ENCODE data around the gene EPSTI1. TPM values are rescaled to one million over a fixed set of nuclear protein-coding genes. Genes with fewer than 3 reads are reported as not detected.

Gene EPSTI1
- total RNA-seq, 1 donor from 2014 or later, result 4.6 TPM

GRCh38 chr13:43031881-43032280, 39.8 kb upstream of the EPSTI1 start:
- no peak for DNase-seq (ENCODE audit: low read depth)
- no peak overlapping the region for H3K4me3 ChIP-seq (ENCODE audit: low read depth, low read length)
- no peak for TF ChIP-seq CTCF (conservative IDR thresholded peaks at IDR 0.05; ENCODE audit: low read depth, low read length)

GRCh38 chr13:43030548-43030947, 38.5 kb upstream of the EPSTI1 start:
- DNase-seq (ENCODE audit: low read depth), result no peak
- H3K4me3 ChIP-seq (ENCODE audit: low read depth, low read length), result no peak overlapping the region
- no peak for TF ChIP-seq CTCF (conservative IDR thresholded peaks at IDR 0.05; ENCODE audit: low read depth, low read length)

GRCh38 chr13:43026262-43026661, 34.2 kb upstream of the EPSTI1 start:
- no peak overlapping the region for H3K4me3 ChIP-seq (ENCODE audit: low read depth, low read length)
- DNase-seq (ENCODE audit: low read depth), result no peak
- TF ChIP-seq CTCF (conservative IDR thresholded peaks at IDR 0.05; ENCODE audit: low read depth, low read length), result no peak

- DNase-seq (ENCODE audit: low read depth), result no peak
- peak; percentile 16 for TF ChIP-seq CTCF (conservative IDR thresholded peaks at IDR 0.05; ENCODE audit: low read depth, low read length)
- H3K4me3 ChIP-seq (ENCODE audit: low read depth, low read length), result peak within 1 kb of the TSS; percentile 70
These were observed 31.4 kb upstream of the EPSTI1 start, which contains the start of gene DNAJC15 for GRCh38 chr13:43023289-43023963. Gene DNAJC15, plus strand, starts transcription at chr13:43023586. Its CDS starts 41 bp downstream, at chr13:43023627.

- peak overlapping the region; percentile 70 for H3K4me3 ChIP-seq (ENCODE audit: low read depth, low read length)
- no peak for DNase-seq (ENCODE audit: low read depth)
- no peak for TF ChIP-seq CTCF (conservative IDR thresholded peaks at IDR 0.05; ENCODE audit: low read depth, low read length)
These were observed 30.9 kb upstream of the EPSTI1 start for GRCh38 chr13:43022934-43023288.

- TF ChIP-seq CTCF (conservative IDR thresholded peaks at IDR 0.05; ENCODE audit: low read depth, low read length), result no peak
- no peak for DNase-seq (ENCODE audit: low read depth)
- no peak overlapping the region for H3K4me3 ChIP-seq (ENCODE audit: low read depth, low read length)
These were observed 30.1 kb upstream of the EPSTI1 start for GRCh38 chr13:43021926-43022670.
